Testis (tissue), 3 donors: ENCODE measurements around the gene IDUA. TPM values are rescaled to one million over a fixed set of nuclear protein-coding genes. Genes with fewer than 3 reads are reported as not detected.
A peak's percentile ranks its signal among the peaks of the same experiment; 100 is the strongest.

Experiments
- DNase-seq: peaks from one replicate; pipeline ENCODE4 v3.0.0-alpha.2; 2019
- H3K27ac ChIP-seq, 2 donors: fragments of 200-600 bp; sonication (generic); one replicate each; pipeline ENCODE4 v1.5.1; 2019
- H3K27me3 ChIP-seq: fragments of 200-600 bp; sonication (generic); one replicate; pipeline ENCODE4 v1.5.1; 2019
- H3K36me3 ChIP-seq: fragments of 200-600 bp; sonication (generic); one replicate; pipeline ENCODE4 v1.5.1; 2017; ENCODE audit warnings: low read depth; ENCODE audit errors: missing control alignments
- H3K4me1 ChIP-seq: fragments of 200-600 bp; sonication (generic); one replicate; pipeline ENCODE4 v1.5.1; 2019
- H3K4me3 ChIP-seq, 2 donors: fragments of 200-600 bp; sonication (generic); one replicate each; pipeline ENCODE4 v1.5.1; 2017 to 2019
- H3K9me3 ChIP-seq: fragments of 200-600 bp; sonication (generic); one replicate; pipeline ENCODE4 v1.5.1; 2017
- POLR2A ChIP-seq: fragments of 450-650 bp; IDR thresholded peaks from one replicate; pipeline ENCODE4 v1.6.1; 2017; ENCODE audit warnings: antibody characterized with exemption, mild to moderate bottlenecking, moderate library complexity
- WGBS, 2 donors: methylation state at CpG; one replicate each; pipeline ENCODE4 v1.1.5; 2018; 5-methylcytosine and 5-hydroxymethylcytosine counted together
- intact Hi-C: fragments of 100-400 bp; cut with DNase I; formaldehyde crosslinking; loops from one replicate; pipeline ENCODE4 v1.15.1; 2023; ENCODE audit warnings: low total_unique reads
- polyA plus RNA-seq: library from polyadenylated mRNA; stranded (reverse); fragments of 350-450 nt; fragmentation: Illumina TruSeq; extraction: RNeasy Lipid Tissue Mini Kit (QIAGEN cat#74804); gene quantifications from one replicate; pipeline ENCODE4 v1.2.3, GENCODE V29; 2014; ENCODE audit warnings: low read depth, low replicate concordance; ENCODE audit not compliant: insufficient read depth
- total RNA-seq, 2 donors: library from RNA; depleted of rRNA; stranded (reverse); fragments of >200 nt; gene quantifications; one replicate each; pipeline ENCODE4 v1.2.3, GENCODE V29; 2016
- TF ChIP-seq, protein P1 (sequence below), 3 experiments: fragments of 450-650 bp in 2 of 3; fragments of 200-600 bp in 1 of 3; sonication (generic) in 1 of 3; IDR thresholded peaks; one replicate each; pipeline ENCODE4 v1.5.1; 2016 to 2019; ENCODE audit warnings: antibody characterized with exemption in 3 of 3, mild to moderate bottlenecking in 2 of 3, moderate library complexity in 1 of 3

The IDUA gene
- total and polyA plus RNA-seq, 3 donors from 2014 or later = 8.9 to 39.4 (median 35.7) TPM

DNA sequence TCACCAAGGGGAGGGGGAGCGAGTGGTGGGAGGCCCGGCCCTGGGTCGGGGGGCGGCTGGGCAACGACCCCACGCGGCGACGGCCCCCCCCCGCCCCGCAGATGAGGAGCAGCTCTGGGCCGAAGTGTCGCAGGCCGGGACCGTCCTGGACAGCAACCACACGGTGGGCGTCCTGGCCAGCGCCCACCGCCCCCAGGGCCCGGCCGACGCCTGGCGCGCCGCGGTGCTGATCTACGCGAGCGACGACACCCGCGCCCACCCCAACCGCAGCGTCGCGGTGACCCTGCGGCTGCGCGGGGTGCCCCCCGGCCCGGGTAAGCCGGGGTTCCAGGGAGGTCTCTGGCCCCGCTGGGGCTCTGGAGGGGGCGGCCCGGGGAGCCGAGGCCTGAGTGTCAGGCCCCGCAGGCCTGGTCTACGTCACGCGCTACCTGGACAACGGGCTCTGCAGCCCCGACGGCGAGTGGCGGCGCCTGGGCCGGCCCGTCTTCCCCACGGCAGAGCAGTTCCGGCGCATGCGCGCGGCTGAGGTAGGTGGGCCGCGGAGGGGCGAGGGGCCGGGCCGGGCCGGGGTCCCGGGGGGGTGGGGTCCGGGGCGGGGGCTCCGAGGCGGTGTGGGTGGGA lies 15.9 kb downstream of the IDUA start:
- WGBS, 2 donors = 8% methylated on average over 22 of the region's 75 CpGs; no CpG with 5 or more reads in 1 of the 2 donors

DNA sequence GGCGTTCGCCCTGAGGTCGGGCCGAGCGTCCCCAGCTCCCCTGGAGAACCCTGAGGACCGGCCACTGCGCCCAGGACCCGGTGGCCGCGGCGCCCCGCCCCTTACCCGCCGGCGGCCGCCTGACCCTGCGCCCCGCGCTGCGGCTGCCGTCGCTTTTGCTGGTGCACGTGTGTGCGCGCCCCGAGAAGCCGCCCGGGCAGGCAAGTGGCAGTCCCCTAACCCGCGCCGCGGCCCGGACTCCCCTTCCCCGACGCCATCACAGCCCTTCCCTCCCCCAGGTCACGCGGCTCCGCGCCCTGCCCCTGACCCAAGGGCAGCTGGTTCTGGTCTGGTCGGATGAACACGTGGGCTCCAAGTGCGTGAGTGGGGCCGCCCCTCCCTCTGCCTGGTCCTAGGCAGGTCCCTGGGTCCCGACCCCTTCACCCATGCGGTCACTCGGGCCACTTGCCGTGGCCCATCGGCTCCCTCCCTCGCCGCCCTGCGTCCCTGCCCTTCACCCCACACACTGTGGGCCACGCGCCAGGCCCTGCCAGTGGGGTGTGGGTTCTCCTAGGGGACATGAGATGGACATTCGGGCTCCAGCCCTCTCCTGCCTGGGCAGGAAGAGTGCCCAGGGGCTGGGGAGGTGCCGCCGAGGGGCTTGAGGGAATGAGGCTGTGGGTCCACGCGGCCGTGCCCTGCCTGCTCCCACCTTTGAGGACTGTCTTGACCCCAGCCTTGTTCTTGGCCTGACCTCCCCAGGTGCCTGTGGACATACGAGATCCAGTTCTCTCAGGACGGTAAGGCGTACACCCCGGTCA lies 16.6 kb downstream of the IDUA start:
- Histone ChIP-seq H3K27me3 (no peaks in the 10 kb centered on the region), H3K4me1 (no peaks in the 10 kb centered on the region), H3K36me3 (no peaks in the 10 kb centered on the region), H3K9me3 (no peaks in the 10 kb centered on the region), H3K4me3 (peak overlapping the region in 1 of 2 donors; percentile 44), H3K27ac (no peak overlapping the region)
- intact Hi-C loops = no loop called here
- no peak for DNase-seq
- 30 to 58% methylated on average over 4 to 55 of the region's 63 CpGs for WGBS, 2 donors
- TF ChIP-seq, protein P1, sequence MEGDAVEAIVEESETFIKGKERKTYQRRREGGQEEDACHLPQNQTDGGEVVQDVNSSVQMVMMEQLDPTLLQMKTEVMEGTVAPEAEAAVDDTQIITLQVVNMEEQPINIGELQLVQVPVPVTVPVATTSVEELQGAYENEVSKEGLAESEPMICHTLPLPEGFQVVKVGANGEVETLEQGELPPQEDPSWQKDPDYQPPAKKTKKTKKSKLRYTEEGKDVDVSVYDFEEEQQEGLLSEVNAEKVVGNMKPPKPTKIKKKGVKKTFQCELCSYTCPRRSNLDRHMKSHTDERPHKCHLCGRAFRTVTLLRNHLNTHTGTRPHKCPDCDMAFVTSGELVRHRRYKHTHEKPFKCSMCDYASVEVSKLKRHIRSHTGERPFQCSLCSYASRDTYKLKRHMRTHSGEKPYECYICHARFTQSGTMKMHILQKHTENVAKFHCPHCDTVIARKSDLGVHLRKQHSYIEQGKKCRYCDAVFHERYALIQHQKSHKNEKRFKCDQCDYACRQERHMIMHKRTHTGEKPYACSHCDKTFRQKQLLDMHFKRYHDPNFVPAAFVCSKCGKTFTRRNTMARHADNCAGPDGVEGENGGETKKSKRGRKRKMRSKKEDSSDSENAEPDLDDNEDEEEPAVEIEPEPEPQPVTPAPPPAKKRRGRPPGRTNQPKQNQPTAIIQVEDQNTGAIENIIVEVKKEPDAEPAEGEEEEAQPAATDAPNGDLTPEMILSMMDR (IDR thresholded peaks at IDR 0.05) = no peak
- no peak for TF ChIP-seq POLR2A

More for the DNA sequence above, 15.9 kb downstream of the IDUA start:
- no peaks in the 10 kb centered on the region for H3K9me3 ChIP-seq
- no peaks in the 10 kb centered on the region for H3K27me3 ChIP-seq
- TF ChIP-seq, protein P1 (IDR thresholded peaks at IDR 0.05) = no peak
- no peak for TF ChIP-seq POLR2A
- DNase-seq = no peak
- H3K4me3 ChIP-seq = peak overlapping the region in 1 of 2 donors; percentile 44
- no peaks in the 10 kb centered on the region for H3K36me3 ChIP-seq
- intact Hi-C loops = no loop called here
- H3K27ac ChIP-seq = no peak overlapping the region
- peaks cover 4% of the 10 kb centered on the region for H3K4me1 ChIP-seq

GRCh38 chr4:1004071-1004418 lies 17.2 kb downstream of the IDUA start:
- H3K4me3 ChIP-seq = no peak overlapping the region
- no peaks in the 10 kb centered on the region for H3K9me3 ChIP-seq
- H3K36me3 ChIP-seq = no peaks in the 10 kb centered on the region
- H3K27me3 ChIP-seq = no peaks in the 10 kb centered on the region
- intact Hi-C loops = no loop called here
- H3K27ac ChIP-seq = no peak overlapping the region
- TF ChIP-seq POLR2A = no peak
- TF ChIP-seq, protein P1 (IDR thresholded peaks at IDR 0.05) = no peak
- WGBS, 2 donors = 86 to 92% methylated on average over 13 of the region's 13 CpGs
- H3K4me1 ChIP-seq = peaks cover 5% of the 10 kb centered on the region
- no peak for DNase-seq

- H3K27me3 ChIP-seq = no peaks in the 10 kb centered on the region
- intact Hi-C loops = no loop called here
- WGBS, 2 donors = 85 to 89% methylated on average over 10 to 25 of the region's 25 CpGs
Observed at GRCh38 chr4:1004557-1005485, 18.0 kb downstream of the IDUA start.

More at GRCh38 chr4:1004557-1005485, 18.0 kb downstream of the IDUA start:
- no peaks in the 10 kb centered on the region for H3K36me3 ChIP-seq
- peaks cover 8% of the 10 kb centered on the region for H3K4me1 ChIP-seq
- no peaks in the 10 kb centered on the region for H3K9me3 ChIP-seq
- H3K4me3 ChIP-seq = no peak overlapping the region
- no peak overlapping the region for H3K27ac ChIP-seq
- no peak for DNase-seq
- TF ChIP-seq, protein P1 (IDR thresholded peaks at IDR 0.05) = no peak
- TF ChIP-seq POLR2A = no peak
